ENCODE data around the gene MRPL54. TPM values are rescaled to one million over a fixed set of nuclear protein-coding genes. Genes with fewer than 3 reads are reported as not detected.

Gene MRPL54
- total RNA-seq, 1 donor from 2014 or later: 59.4 TPM

DNA sequence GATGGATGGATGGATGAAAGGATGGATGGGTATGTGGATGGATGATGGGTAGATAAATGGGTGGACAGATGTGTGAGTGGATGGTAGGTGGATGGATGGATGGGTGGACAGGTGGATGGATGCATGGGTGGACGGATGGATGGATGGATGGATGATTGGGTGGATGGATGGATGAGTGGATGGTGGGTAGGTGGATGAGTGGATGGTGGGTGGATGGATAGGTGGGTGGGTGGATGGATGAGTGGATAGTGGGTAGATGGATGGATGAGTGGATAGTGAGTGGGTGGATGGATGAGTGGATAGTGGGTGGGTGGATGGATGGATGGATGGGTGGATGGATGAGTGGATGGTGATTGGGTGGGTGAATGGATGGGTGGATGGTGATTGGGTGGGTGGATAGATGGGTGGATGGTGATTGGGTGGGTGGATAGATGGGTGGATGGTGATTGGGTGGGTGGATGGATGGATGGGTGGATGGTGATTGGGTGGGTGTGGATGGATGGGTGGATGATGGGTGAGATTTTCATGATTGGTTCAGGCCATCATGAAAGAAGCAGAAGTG, 14.1 kb downstream of the MRPL54 start:
- ATAC-seq (no peak), DNase-seq (no peak)
- no peak for TF ChIP-seq CTCF (IDR thresholded peaks at IDR 0.05)
- H3K4me1 ChIP-seq: no peaks in the 10 kb centered on the region
- no peaks in the 10 kb centered on the region for H3K27me3 ChIP-seq (ENCODE audit: low read depth)
- H3K27ac ChIP-seq: no peak overlapping the region
- intact Hi-C loops (cut with DNase I): no loop called here
- H3K4me3 ChIP-seq: no peak overlapping the region
- H3K9me3 ChIP-seq: peaks cover 9% of the 10 kb centered on the region
- H3K36me3 ChIP-seq: no peaks in the 10 kb centered on the region

- Histone ChIP-seq H3K9me3 (peaks cover 19% of the 10 kb centered on the region), H3K27ac (no peak overlapping the region), H3K4me3 (no peak overlapping the region), H3K27me3 (ENCODE audit: low read depth) (no peaks in the 10 kb centered on the region), H3K36me3 (no peaks in the 10 kb centered on the region), H3K4me1 (no peaks in the 10 kb centered on the region)
- intact Hi-C loops (cut with DNase I): no loop called here
- TF ChIP-seq CTCF (IDR thresholded peaks at IDR 0.05): no peak
- DNase-seq (no peak), ATAC-seq (no peak)
Measured at GRCh38 chr19:3778104-3778867, 15.8 kb downstream of the MRPL54 start.

- Histone ChIP-seq H3K4me3 (no peak overlapping the region), H3K27ac (no peak overlapping the region), H3K36me3 (no peaks in the 10 kb centered on the region), H3K4me1 (no peaks in the 10 kb centered on the region), H3K9me3 (peaks cover 19% of the 10 kb centered on the region), H3K27me3 (ENCODE audit: low read depth) (no peaks in the 10 kb centered on the region)
- DNase-seq (no peak), ATAC-seq (no peak)
- intact Hi-C loops (cut with DNase I): no loop called here
- no peak for TF ChIP-seq CTCF (IDR thresholded peaks at IDR 0.05)
Measured at GRCh38 chr19:3778899-3779723, 16.6 kb downstream of the MRPL54 start.

DNA sequence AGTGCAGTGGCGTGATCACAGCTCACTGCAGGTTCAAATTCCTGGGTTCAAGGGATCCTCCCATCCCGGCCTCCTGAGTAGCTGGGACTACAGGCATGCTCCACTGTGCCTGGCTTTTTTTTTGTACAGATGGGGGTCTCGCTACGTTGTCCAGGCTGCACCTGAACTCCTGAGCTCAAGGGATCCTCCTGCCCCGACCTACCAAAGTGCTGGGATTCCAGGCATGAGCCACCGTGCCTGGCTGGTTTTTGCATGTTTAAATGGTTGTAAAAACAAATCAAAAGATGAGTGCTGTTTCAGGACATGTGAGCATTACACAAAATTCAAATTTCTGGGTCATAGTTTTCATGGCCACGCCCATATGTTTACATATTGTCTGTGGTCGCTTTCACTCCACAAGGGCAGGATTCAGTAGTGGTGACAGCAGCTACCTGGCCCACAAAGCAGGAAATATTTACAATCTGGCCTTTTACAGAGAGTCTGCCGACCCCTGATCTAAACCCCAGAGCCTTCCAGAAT, 18.4 kb downstream of the MRPL54 start:
- peaks cover 19% of the 10 kb centered on the region for H3K9me3 ChIP-seq
- ATAC-seq (no peak), DNase-seq (no peak)
- H3K4me1 ChIP-seq: no peaks in the 10 kb centered on the region
- no peak overlapping the region for H3K27ac ChIP-seq
- no peak for TF ChIP-seq CTCF (IDR thresholded peaks at IDR 0.05)
- no peak overlapping the region for H3K4me3 ChIP-seq
- intact Hi-C loops (cut with DNase I): no loop called here
- no peaks in the 10 kb centered on the region for H3K36me3 ChIP-seq
- H3K27me3 ChIP-seq (ENCODE audit: low read depth): peaks cover 10% of the 10 kb centered on the region

DNA sequence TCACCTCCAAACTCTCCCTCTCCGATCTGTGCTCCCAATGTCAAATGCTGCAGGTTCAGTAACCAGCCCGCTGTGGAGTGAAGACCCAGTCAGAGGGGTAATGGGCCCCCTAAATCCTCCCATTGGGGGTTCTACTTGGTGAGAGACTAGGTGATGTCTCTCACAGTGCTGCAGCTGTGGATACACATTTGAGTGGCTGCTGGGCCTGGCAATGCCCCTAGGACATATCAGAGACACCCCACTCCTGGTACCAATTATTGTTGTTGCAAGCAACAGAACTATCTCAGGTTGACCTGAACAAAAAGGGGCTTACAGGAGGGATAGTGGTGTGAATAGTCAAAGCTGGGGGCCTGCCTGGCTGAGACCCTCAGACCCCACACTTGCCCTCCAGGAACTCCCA, 19.1 kb downstream of the MRPL54 start:
- intact Hi-C loops (cut with DNase I): no loop called here
- ATAC-seq (no peak), DNase-seq (no peak)
- no peak overlapping the region for H3K4me3 ChIP-seq
- H3K4me1 ChIP-seq: peaks cover 2% of the 10 kb centered on the region
- peaks cover 13% of the 10 kb centered on the region for H3K27me3 ChIP-seq (ENCODE audit: low read depth)
- peaks cover 19% of the 10 kb centered on the region for H3K9me3 ChIP-seq
- no peak for TF ChIP-seq CTCF (IDR thresholded peaks at IDR 0.05)
- H3K27ac ChIP-seq: no peak overlapping the region
- H3K36me3 ChIP-seq: no peaks in the 10 kb centered on the region

Data from lower lobe of right lung (tissue), 2 donors.